Measurements from ENCODE around the gene PCDHAC2.

DNA sequence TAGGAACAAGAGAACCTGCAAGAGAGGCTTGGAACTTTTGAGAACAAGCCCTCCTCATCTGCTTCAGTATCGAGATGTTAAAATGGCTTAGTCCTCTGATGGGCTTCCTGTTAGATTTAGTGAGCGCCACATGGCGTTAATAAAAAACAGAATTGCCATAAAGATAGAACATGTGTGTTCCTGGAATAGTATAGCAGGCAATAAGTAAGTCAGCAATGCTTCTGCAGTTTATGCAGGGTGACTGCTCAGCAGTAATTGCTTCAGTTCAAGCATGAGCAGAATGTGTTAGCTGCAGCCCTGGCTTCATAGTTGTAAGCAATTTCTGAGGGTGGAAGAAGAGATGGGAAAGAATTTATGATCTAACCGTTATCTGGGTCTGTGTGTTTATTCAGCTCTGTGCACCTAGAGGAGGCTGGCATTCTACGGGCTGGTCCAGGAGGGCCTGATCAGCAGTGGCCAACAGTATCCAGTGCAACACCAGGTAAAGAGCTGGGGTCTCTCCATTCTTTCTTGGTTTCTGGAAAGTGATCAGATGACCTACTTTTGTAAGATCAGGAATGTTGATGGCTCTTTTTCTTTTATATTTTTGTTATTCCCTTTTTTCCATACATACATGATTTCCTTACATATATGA is 15.9 kb downstream of the PCDHAC2 start:
- TF ChIP-seq, protein P1, sequence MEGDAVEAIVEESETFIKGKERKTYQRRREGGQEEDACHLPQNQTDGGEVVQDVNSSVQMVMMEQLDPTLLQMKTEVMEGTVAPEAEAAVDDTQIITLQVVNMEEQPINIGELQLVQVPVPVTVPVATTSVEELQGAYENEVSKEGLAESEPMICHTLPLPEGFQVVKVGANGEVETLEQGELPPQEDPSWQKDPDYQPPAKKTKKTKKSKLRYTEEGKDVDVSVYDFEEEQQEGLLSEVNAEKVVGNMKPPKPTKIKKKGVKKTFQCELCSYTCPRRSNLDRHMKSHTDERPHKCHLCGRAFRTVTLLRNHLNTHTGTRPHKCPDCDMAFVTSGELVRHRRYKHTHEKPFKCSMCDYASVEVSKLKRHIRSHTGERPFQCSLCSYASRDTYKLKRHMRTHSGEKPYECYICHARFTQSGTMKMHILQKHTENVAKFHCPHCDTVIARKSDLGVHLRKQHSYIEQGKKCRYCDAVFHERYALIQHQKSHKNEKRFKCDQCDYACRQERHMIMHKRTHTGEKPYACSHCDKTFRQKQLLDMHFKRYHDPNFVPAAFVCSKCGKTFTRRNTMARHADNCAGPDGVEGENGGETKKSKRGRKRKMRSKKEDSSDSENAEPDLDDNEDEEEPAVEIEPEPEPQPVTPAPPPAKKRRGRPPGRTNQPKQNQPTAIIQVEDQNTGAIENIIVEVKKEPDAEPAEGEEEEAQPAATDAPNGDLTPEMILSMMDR (conservative IDR thresholded peaks at IDR 0.05), result no peak
- TF ChIP-seq EZH2 (IDR thresholded peaks at IDR 0.05; ENCODE audit: low read depth), result no peak

All from PC-9 (cell line).